SU-DHL-6 (cell line): Measurements from ENCODE around the gene ANTXR1.

Experiments used
- H2AFZ ChIP-seq: fragments of 200-600 bp; sonication (generic); 2 replicates; pipeline ENCODE4 v1.6.1; 2014; ENCODE audit warnings: low read depth, mild to moderate bottlenecking, moderate library complexity, mixed read lengths, antibody characterized with exemption, low read length; ENCODE audit not compliant: severe bottlenecking
- H3F3A ChIP-seq: fragments of 200-600 bp; shearing (Covaris generic); 2 replicates; pipeline ENCODE4 v1.6.0; 2016; ENCODE audit warnings: antibody characterized with exemption, mild to moderate bottlenecking; ENCODE audit not compliant: insufficient read depth
- H3K27ac ChIP-seq: fragments of 200-600 bp; sonication (generic); 2 replicates; pipeline ENCODE4 v1.5.1; 2016; ENCODE audit warnings: low read depth, mild to moderate bottlenecking, low read length, moderate library complexity, mixed read lengths
- H3K27me3 ChIP-seq: fragments of 200-600 bp; sonication (generic), shearing (Covaris generic); 2 replicates; pipeline ENCODE4 v1.6.0; 2014; ENCODE audit warnings: mild to moderate bottlenecking, low read length
- H3K36me3 ChIP-seq: fragments of 200-600 bp; sonication (generic); 2 replicates; pipeline ENCODE4 v1.6.1; 2014; ENCODE audit warnings: mild to moderate bottlenecking, low read length, mixed read lengths
- H3K4me2 ChIP-seq: fragments of 300-600, 200-600 bp; shearing (Covaris generic), sonication (generic); 2 replicates; pipeline ENCODE4 v1.6.0; 2014; ENCODE audit warnings: low read length, low read depth, mild to moderate bottlenecking; ENCODE audit not compliant: poor library complexity, severe bottlenecking
- H3K4me3 ChIP-seq: fragments of 200-600 bp; sonication (generic); 2 replicates; pipeline ENCODE4 v1.5.1; 2014; ENCODE audit warnings: antibody characterized with exemption, low read length, mild to moderate bottlenecking, mixed read lengths; ENCODE audit not compliant: insufficient read depth, poor library complexity, severe bottlenecking
- H3K79me2 ChIP-seq: fragments of 200-600 bp; sonication (generic); 2 replicates; pipeline ENCODE4 v1.6.1; 2014; ENCODE audit warnings: mild to moderate bottlenecking, low read length, moderate library complexity; ENCODE audit not compliant: insufficient read depth
- H3K9ac ChIP-seq: fragments of 200-600 bp; sonication (generic); 2 replicates; pipeline ENCODE4 v1.7.0; 2014; ENCODE audit warnings: mild to moderate bottlenecking, low read length
- H3K9me2 ChIP-seq: fragments of 200-600 bp; sonication (generic); replicated peaks from 2 replicates; pipeline ENCODE4 v1.6.1; 2014; ENCODE audit warnings: low read length; ENCODE audit not compliant: insufficient read depth
- H3K9me3 ChIP-seq: fragments of 200-600 bp; sonication (generic); 2 replicates; pipeline ENCODE4 v1.6.1; 2014; ENCODE audit warnings: low read length, mixed read lengths; ENCODE audit not compliant: insufficient read depth
- H4K20me1 ChIP-seq: fragments of 200-600 bp; sonication (generic); 2 replicates; pipeline ENCODE4 v1.6.1; 2014; ENCODE audit warnings: low read depth, mild to moderate bottlenecking, antibody characterized with exemption, low read length, moderate library complexity, mixed read lengths
- CTCF ChIP-seq: fragments of 200-600 bp; sonication (generic); IDR thresholded peaks from one replicate; pipeline ENCODE4 v1.5.1; 2017; ENCODE audit warnings: antibody characterized with exemption, mild to moderate bottlenecking, low read length, moderate library complexity; ENCODE audit not compliant: insufficient read depth, poor library complexity, severe bottlenecking
- EZH2phosphoT487 ChIP-seq: fragments of 200-600 bp; sonication (generic), shearing (Covaris generic); conservative IDR thresholded peaks from 2 replicates; pipeline ENCODE4 v1.6.1; 2018; ENCODE audit warnings: mild to moderate bottlenecking, antibody characterized with exemption, low read length, moderate library complexity, mixed read lengths

Gene ANTXR1

GRCh38 chr2:69124343-69124742, 111.4 kb downstream of the ANTXR1 start:
- Histone ChIP-seq H2AFZ (no peak overlapping the region), H3K27me3 (no peaks in the 10 kb centered on the region), H3K79me2 (no peaks in the 10 kb centered on the region), H3K9me3 (no peaks in the 10 kb centered on the region), H3F3A (no peaks in the 10 kb centered on the region), H3K36me3 (no peaks in the 10 kb centered on the region), H3K9me2 (no peaks in the 10 kb centered on the region), H3K9ac (no peak overlapping the region), H3K4me2 (no peak overlapping the region), H3K27ac (no peak overlapping the region), H4K20me1 (no peaks in the 10 kb centered on the region), H3K4me3 (no peak overlapping the region)
- TF ChIP-seq EZH2phosphoT487 = no peak

- Histone ChIP-seq H2AFZ (no peak overlapping the region), H3K4me2 (no peak overlapping the region), H3K27ac (no peak overlapping the region), H3K27me3 (no peaks in the 10 kb centered on the region), H3F3A (no peaks in the 10 kb centered on the region), H3K79me2 (no peaks in the 10 kb centered on the region), H3K9me2 (no peaks in the 10 kb centered on the region), H4K20me1 (no peaks in the 10 kb centered on the region), H3K9me3 (no peaks in the 10 kb centered on the region), H3K4me3 (no peak overlapping the region), H3K36me3 (no peaks in the 10 kb centered on the region), H3K9ac (no peak overlapping the region)
- TF ChIP-seq CTCF (no peak), EZH2phosphoT487 (no peak)
Measured at GRCh38 chr2:69125816-69126215, 112.8 kb downstream of the ANTXR1 start.

GRCh38 chr2:69126341-69126740, 113.4 kb downstream of the ANTXR1 start:
- Histone ChIP-seq H3K79me2 (no peaks in the 10 kb centered on the region), H3K9me2 (no peaks in the 10 kb centered on the region), H3K27ac (no peak overlapping the region), H3K4me2 (no peak overlapping the region), H3K27me3 (no peaks in the 10 kb centered on the region), H3K9ac (no peak overlapping the region), H4K20me1 (no peaks in the 10 kb centered on the region), H2AFZ (no peak overlapping the region), H3K4me3 (no peak overlapping the region), H3K9me3 (no peaks in the 10 kb centered on the region), H3K36me3 (no peaks in the 10 kb centered on the region), H3F3A (no peaks in the 10 kb centered on the region)
- TF ChIP-seq EZH2phosphoT487 (no peak), CTCF (no peak)

GRCh38 chr2:69131452-69131851, 118.5 kb downstream of the ANTXR1 start:
- no peak overlapping the region for H3K4me3 ChIP-seq
- no peaks in the 10 kb centered on the region for H3K9me3 ChIP-seq
- no peaks in the 10 kb centered on the region for H3K27me3 ChIP-seq
- no peaks in the 10 kb centered on the region for H3K36me3 ChIP-seq
- H4K20me1 ChIP-seq = no peaks in the 10 kb centered on the region
- no peaks in the 10 kb centered on the region for H3F3A ChIP-seq
- TF ChIP-seq CTCF (no peak), EZH2phosphoT487 (no peak)
- H3K9ac ChIP-seq = no peak overlapping the region
- no peak overlapping the region for H3K27ac ChIP-seq
- H3K4me2 ChIP-seq = no peak overlapping the region
- H3K9me2 ChIP-seq = no peaks in the 10 kb centered on the region
- no peak overlapping the region for H2AFZ ChIP-seq
- no peaks in the 10 kb centered on the region for H3K79me2 ChIP-seq
